Activated T-helper 1 cell treated with anti-CD3 and anti-CD28 coated beads, Interleukin-2, amount 50 U/mL, for 16 hours (primary cell): ENCODE measurements around the gene RPL7L1.
"Not testable (repeated sequence)": the region's sequence is repeated elsewhere in the genome, so short reads cannot be mapped to it uniquely, and the experiment has no call there.

Experiments
- DNase-seq, 2 donors: peaks; one replicate each; pipeline ENCODE4 v3.0.0-alpha.2; 2020; ENCODE audit warnings: low read depth in 1 of 2, low spot score in 1 of 2

The RPL7L1 gene

DNA sequence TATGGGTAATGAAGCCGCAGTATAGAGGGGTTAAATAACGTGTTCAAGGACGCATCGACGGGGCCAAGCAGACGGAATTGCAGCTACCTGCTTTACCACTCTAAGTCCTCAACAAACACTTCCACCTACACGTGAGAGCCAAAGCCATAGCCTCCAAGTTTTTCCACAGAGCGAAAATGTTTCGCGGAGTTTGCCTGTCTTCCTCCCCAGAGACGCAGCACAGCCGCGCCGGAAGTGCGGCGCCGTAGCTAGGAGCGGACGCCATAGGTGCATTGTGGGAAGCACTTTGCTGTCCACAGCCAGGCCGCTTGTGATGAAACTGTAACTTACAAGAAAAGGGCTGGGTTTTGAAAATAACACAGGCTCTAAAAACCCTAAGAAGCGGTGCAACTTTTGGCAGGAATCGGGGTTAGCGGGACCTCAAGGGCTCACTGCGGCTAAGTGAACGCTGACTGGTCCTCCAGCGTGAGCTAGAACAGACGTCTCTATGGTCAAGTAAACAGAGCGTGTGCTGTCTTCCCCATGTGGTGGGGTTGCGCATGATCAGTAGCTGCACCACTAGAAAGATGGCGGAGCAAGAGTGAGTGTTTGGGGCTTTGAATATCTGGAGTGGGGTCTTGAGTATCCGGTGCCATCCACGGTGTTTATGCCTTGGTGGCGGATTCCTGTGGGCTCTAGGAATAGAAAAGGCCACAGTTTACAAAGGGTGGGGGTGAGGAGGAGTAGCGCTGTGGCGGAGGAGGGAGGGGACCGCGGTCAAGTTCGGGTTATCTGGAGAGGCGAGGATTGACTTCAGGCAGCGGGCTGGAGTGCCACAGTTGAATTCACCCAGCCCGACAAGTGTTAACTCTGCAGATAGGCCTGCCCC lies at the start of gene RPL7L1:
Gene RPL7L1 (plus strand): TSS at position 245 of the 868 bp plus-strand sequence. CDS start 295 bp downstream, at position 540.
- DNase-seq: peak; percentile 60 to 72

GRCh38 chr6:42831237-42831636 lies 48.2 kb upstream of the RPL7L1 start:
- DNase-seq: no peak

DNA sequence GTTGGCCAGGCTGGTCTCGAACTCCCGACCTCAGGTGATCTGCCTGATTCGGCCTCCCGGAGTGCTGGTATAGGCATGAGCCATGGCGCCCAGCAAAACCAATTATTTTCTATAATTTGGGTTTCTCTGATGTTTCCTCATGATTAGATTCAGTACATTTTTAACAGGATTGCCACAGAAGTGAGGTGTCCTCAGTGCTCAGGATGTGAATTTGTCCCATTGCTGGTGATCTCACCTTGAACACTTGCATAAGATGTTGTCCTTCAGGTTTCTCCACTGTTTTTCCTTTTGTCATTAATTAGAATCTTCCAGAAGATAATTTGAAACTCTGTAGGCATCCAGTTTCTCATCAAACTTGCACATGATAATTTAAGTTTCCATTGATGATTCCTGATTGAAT lies 45.4 kb upstream of the RPL7L1 start:
- no peak for DNase-seq

DNA sequence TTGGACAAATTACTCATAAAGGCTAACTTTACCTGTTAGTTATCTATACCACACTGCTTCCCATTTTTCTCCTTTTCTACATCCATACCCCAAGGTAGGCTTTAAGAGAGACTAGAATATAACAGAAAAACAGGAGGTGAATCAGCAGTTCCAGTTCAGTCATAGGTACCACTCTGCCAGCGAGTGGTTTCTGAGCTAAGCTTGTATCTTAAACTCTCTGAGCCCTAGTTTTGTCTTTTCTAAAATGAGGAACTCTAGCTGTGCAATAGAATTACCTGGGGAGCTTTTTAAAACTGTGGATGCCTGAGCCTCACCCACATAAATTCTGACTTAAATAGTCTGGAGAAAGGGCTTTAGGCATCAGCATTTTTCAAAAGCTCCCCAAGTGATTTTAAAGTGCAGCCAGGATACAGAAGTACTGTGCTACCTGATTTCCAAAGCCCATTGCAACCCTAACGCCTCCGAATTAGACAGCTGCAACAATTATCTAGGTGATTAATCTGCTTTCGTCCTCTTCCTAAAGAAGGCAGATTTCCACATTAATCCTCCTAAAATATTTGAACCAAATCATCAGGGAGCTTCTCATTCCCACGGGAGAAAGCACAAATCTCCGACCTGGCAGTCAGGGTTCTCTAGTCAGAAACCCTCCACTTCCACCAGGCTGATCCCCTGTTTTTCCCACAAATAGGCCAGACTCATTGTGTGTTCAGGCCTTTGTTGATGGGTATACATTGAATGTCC lies 37.4 kb upstream of the RPL7L1 start:
- no peak for DNase-seq

DNA sequence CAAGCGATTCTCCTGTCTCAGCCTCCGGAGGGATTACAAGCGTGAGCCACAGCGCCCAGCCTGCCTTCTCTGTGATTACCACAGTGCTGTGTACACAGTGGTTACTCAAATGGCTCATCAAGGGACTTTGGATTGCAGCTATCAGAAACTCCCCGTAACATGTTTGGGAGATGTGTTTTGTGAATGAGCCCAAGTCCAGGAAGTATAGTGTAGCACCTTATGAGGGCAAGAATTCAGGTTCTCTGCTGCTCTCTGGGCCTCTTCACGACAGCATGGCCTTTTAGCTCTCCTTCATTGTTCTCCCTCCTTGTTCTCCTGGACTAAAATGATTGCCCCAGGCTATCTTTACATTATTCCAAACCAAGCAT lies 34.1 kb upstream of the RPL7L1 start:
- no peak for DNase-seq

DNA sequence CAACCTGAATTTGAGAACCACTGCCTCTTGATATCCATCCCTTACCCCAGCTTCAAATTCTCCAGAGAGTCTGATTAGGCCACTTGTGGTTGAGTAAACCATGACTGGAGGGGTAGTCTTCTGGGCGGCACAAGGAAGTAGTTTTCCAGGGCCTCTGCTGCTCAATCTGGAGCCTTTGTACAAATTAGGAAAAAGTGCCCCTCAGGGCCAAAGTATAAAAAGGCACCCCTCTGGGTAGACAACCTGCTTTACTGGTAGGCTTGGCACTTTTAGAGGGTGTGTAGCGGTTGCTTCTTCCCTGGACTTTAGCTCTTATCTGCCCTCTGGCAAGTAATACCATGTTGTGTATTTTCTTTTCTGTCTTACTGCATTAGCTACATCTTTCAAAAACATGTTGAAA lies 32.9 kb upstream of the RPL7L1 start:
- no peak for DNase-seq

DNA sequence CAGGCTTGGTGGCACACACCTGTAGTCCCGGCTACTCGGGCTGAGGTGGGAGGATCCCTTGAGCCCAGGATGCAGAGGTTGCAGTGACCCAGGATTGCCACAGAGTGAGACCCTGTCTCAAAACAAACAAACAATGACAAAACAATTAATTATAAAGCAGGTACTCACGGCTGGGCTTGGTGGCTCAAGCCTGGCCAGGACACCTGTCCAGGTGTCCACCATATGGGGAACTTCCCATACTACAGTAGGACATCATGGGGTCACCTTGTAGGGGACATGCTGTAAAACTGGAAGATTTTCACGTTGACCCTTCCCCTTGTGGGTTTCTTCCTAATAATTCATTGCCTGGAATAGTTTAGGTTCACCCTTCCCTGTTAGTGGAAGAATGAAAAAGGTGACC lies 30.7 kb upstream of the RPL7L1 start:
- no peak for DNase-seq

DNA sequence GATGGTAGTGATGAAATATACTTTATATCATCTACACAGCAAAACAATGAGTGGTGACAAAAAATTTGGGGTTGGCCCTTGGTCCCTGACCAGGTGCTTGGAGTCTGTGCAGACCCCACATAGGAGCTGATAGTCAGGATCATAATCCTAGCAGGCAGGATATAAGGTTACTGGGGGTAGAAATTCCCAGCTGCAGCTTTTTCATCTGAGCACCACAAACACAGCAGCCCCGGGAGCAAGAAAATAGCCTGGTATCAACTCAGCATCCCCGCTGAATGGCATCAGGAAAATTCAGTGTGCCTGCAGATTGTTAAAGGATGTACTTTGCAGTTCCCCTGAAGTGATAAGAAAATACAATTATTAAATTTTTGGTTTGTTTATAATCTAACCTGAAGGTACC lies 27.8 kb upstream of the RPL7L1 start:
- no peak for DNase-seq

DNA sequence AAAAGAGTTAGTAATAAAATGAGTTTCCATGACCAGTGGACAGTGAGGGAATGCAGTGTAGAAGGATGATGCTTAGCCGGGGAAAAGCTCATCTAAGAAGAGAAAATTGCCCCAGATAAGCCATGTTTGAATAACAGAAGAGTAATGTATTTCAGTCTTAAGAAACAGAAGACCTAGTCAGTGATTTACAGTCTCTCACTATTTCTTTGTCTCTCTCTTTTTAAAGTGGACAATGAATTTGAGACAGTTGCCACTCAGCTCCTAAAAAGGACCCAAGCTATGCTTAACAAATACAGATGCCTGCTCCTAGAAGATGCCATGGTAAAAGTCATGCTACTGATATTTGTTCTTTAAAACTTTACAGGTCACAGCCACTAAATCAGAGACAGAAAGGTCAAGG lies 19.4 kb upstream of the RPL7L1 start:
- no peak for DNase-seq

GRCh38 chr6:42860481-42860880 lies 18.9 kb upstream of the RPL7L1 start:
- no peak for DNase-seq

DNA sequence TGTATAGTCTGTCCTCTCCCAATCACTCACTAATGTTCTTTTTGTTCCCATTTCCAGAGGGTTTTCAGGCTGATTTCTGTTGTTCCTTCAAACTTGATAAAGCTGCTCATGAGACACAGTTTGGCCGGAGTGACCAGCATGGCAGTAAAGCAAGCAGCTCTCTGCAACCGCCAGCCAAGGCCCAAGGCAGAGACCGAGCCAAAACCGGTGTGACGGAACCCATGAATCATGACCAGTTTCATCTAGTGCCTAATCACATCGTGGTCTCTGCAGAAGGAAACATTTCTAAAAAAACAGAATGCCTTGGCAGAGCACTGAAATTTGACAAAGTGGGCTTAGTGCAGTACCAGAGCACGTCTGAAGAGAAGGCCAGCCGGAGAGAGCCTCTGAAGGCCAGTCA lies 14.8 kb upstream of the RPL7L1 start:
- DNase-seq: no peak

DNA sequence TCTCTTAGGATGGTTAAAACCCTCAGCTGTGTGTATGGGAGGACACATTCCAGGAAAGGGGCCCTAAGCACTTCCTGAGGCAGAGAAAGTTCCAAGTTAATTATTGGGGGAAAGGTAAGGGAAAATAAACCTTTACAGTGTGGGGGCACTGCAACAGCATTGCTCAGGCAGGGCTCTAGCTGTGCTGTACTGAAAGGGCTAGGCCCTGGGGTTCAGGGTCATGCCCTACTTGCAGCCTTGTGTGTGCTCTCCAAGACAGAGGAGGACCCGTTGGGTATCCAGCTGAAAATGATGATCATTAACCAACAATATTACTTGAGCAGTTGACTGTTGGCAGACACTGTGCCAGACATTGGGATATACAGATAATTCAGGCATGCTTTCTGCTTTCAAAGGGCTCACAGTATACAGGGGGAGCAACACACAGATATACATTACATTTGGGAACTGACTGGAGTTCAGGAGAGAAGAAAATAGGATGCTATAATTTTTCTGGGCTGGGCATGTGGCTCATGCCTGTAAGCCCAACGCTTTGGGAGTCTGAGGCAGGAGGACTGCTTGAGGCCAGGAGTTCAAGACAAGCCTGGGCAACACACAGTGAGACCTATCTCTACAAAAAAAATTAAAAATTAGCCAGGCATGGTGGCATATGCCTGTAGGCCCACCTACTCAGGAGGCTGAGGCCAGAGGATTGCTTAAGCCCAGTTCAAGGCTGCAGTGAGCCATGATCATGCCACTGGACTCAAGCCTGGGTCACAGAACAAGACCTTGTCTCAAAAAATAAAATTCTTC lies 9.1 kb upstream of the RPL7L1 start:
- no peak for DNase-seq

- DNase-seq: no peak
These were observed 7.7 kb upstream of the RPL7L1 start for GRCh38 chr6:42871711-42872110.

DNA sequence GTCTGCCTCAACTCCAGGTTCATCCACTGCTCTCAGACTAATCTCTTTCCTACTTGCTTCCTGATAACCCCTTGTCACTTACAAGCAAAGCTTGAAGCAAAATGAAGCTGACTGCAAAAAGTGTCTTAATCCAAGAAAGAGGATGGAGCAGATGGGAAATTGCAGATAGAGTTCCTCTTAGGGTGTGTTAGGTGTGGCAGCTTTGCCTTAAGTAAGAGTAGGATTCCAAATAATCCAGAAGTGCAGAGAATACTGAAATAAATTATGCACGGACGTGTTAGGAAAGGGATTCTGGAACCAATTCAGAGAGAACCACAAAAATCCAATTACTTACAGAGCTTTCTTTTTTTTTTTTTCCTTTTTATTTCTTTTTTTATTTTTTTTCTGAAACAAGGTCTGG lies 6.1 kb upstream of the RPL7L1 start:
- DNase-seq: no peak

DNA sequence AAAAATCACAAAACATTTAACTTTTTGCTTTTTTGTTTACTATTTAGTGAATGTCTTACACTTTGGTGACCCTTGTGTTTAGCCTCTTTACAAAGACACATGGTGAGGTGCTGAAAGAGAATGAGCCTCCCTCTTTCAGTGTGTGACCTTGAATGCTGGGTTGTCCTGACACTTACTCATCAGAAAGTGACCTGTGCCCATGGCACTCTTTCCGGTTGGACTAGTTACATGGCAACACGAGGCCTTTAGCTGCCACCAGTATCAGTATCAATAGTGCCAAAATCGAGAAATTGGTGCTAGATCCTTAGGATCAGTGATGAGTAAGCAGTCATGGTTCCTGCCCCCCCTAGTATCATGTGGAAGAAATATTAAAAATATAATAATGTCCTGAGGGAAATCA lies 1.7 kb upstream of the RPL7L1 start:
- no peak for DNase-seq

- not testable (repeated sequence) for DNase-seq
These were observed 913 bp downstream of the RPL7L1 start for GRCh38 chr6:42880240-42880817.

- not testable (repeated sequence) for DNase-seq
These were observed 1.5 kb downstream of the RPL7L1 start for GRCh38 chr6:42880871-42881270.

DNA sequence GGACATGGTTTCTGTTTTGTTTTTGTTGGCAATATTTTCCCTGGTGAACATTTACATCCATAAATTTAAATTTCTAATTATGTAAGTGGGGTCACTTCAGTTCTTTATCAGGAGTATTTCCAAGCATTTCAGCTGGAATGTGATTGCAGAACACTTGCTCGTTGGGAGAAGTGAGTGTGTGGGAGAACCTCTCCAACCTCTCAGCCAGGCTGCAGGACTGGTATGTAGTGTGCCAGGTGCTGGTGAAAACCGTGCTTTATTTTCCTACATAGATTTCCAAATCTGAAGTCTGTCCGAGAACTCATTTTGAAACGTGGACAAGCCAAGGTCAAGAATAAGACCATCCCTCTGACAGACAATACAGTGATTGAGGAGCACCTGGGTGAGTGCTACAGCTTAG lies 6.3 kb downstream of the RPL7L1 start:
- DNase-seq: no peak

- not testable (repeated sequence) for DNase-seq
These were observed 8.8 kb downstream of the RPL7L1 start for GRCh38 chr6:42888201-42888600.

- no peak for DNase-seq
These were observed 10.4 kb downstream of the RPL7L1 start for GRCh38 chr6:42889815-42890214.
